ENCODE results near the gene NCR2. TPM values are rescaled to one million over a fixed set of nuclear protein-coding genes. Genes with fewer than 3 reads are reported as not detected.
A peak's percentile ranks its signal among the peaks of the same experiment; 100 is the strongest.

NCR2 gene
- total RNA-seq, 1 experiment from 2014 or later = not detected

- DNase-seq (ENCODE audit: low spot score) (peak; percentile 84), ATAC-seq (peak; percentile 77)
- Mint-ChIP-seq H3K27me3 (ENCODE audit: low read depth) (peaks cover 75% of the 10 kb centered on the region), H3K36me3 (no peaks in the 10 kb centered on the region), H3K4me1 (peaks cover 30% of the 10 kb centered on the region), H3K9me3 (peaks cover 6% of the 10 kb centered on the region), H3K4me3 (no peak overlapping the region), H3K27ac (no peak overlapping the region)
- no peak for TF ChIP-seq MXD4 (CRISPR knock-in tag; IDR thresholded peaks at IDR 0.05; ENCODE audit: borderline replicate concordance)
- 0 out of 2 replicates have a peak, but pooled peaks have one; percentile 44 for TF ChIP-seq ETV6 (CRISPR knock-in tag; IDR thresholded peaks at IDR 0.05)
- peak; percentile 68; the same call in 1 of the 2 replicates for TF ChIP-seq TEAD1 (CRISPR knock-in tag; IDR thresholded peaks at IDR 0.05)
- peak; percentile 58 for TF ChIP-seq CTCF (IDR thresholded peaks at IDR 0.05)
- TF ChIP-seq GTF2I (CRISPR knock-in tag; conservative IDR thresholded peaks at IDR 0.05) = peak; percentile 56; the same call in 1 of the 2 replicates
- ChIA-PET CTCF (interaction anchor here (0.6 to 9.0 kb wide), 59 partner anchors 11 to 553 kb away, joined by 3 to 152 read pairs (median 5); partner anchors contain the start of genes MED20, TOMM6 and TREML4), POLR2A (interaction anchor here (0.8 to 1.1 kb wide), 2 partner anchors 235 to 321 kb away, joined by 3 to 4 read pairs; no protein-coding TSS in a partner anchor)
Measured at GRCh38 chr6:41367700-41368099, 32.3 kb downstream of the NCR2 start.

GRCh38 chr6:41370488-41371111 lies 35.2 kb downstream of the NCR2 start:
- TF ChIP-seq PRDM15 (CRISPR knock-in tag; IDR thresholded peaks at IDR 0.05) = peak; percentile 71
- no peak for TF ChIP-seq ZNF281 (CRISPR knock-in tag; IDR thresholded peaks at IDR 0.05)
- no peak for DNase-seq (ENCODE audit: low spot score)
- Mint-ChIP-seq H3K4me3 (no peak overlapping the region), H3K36me3 (no peaks in the 10 kb centered on the region), H3K9me3 (no peaks in the 10 kb centered on the region), H3K4me1 (peaks cover 48% of the 10 kb centered on the region), H3K27ac (no peak overlapping the region), H3K27me3 (ENCODE audit: low read depth) (peaks cover 94% of the 10 kb centered on the region)
- CTCF ChIA-PET = interaction anchor here (0.5 to 9.0 kb wide), 21 partner anchors 26 to 416 kb away, joined by 3 to 152 read pairs (median 10); partner anchors contain the start of genes FOXP4 and TOMM6
- no peak for ATAC-seq
- POLR2A ChIA-PET = interaction anchor here (0.5 to 0.7 kb wide), 2 partner anchors 46 to 208 kb away, joined by 3 read pairs; no protein-coding TSS in a partner anchor

GRCh38 chr6:41371461-41371991 lies 36.1 kb downstream of the NCR2 start:
- no peaks in the 10 kb centered on the region for H3K9me3 Mint-ChIP-seq
- ATAC-seq = peak; percentile 44
- H3K27me3 Mint-ChIP-seq (ENCODE audit: low read depth) = peaks cover 94% of the 10 kb centered on the region
- no peaks in the 10 kb centered on the region for H3K36me3 Mint-ChIP-seq
- ChIA-PET CTCF (interaction anchor here (0.5 to 9.0 kb wide), 21 partner anchors 10 to 415 kb away, joined by 3 to 152 read pairs (median 10); partner anchors contain the start of gene TOMM6), POLR2A (interaction anchor here (0.6 kb wide), 1 partner anchor 1090 kb away, joined by 4 read pairs; no protein-coding TSS in a partner anchor)
- no peak overlapping the region for H3K27ac Mint-ChIP-seq
- H3K4me3 Mint-ChIP-seq = peak overlapping the region; percentile 85
- peaks cover 56% of the 10 kb centered on the region for H3K4me1 Mint-ChIP-seq
- peak; percentile 65 for DNase-seq (ENCODE audit: low spot score)
- TF ChIP-seq ZNF317 (CRISPR knock-in tag; IDR thresholded peaks at IDR 0.05; ENCODE audit: borderline replicate concordance, low read depth) (0 out of 2 replicates have a peak, but pooled peaks have one; percentile 9), USF1 (CRISPR knock-in tag; IDR thresholded peaks at IDR 0.05) (no peak), GABPB1 (CRISPR knock-in tag; IDR thresholded peaks at IDR 0.05) (no peak), ZBTB43 (CRISPR knock-in tag; IDR thresholded peaks at IDR 0.05) (0 out of 2 replicates have a peak, but pooled peaks have one; percentile 7), NFE2L1 (CRISPR knock-in tag; IDR thresholded peaks at IDR 0.05) (no peak), HMGXB4 (CRISPR knock-in tag; IDR thresholded peaks at IDR 0.05) (peak; percentile 47; the same call in 1 of the 2 replicates), CREM (CRISPR knock-in tag; IDR thresholded peaks at IDR 0.05) (no peak), FOXP1 (CRISPR knock-in tag; IDR thresholded peaks at IDR 0.05; ENCODE audit: borderline replicate concordance) (peak; percentile 30; the same call in 1 of the 2 replicates)

Data from WTC11 (cell line).